HFFc6 (cell line): ENCODE measurements around the gene MOB1A. TPM values are rescaled to one million over a fixed set of nuclear protein-coding genes. Genes with fewer than 3 reads are reported as not detected.

Source experiments
- DNase-seq: peaks from one replicate; pipeline ENCODE4 v3.0.0-alpha.2; 2018
- H3K27ac Mint-ChIP-seq: 2 replicates; pipeline ENCODE4 v1.8.0; 2020; ENCODE audit warnings: mild to moderate bottlenecking, mixed read lengths
- H3K27me3 Mint-ChIP-seq: 2 replicates; pipeline ENCODE4 v1.8.0; 2021; ENCODE audit warnings: mild to moderate bottlenecking, moderate library complexity, mixed read lengths; ENCODE audit not compliant: insufficient read depth
- H3K36me3 Mint-ChIP-seq: 2 replicates; pipeline ENCODE4 v1.8.0; 2021; ENCODE audit warnings: low read depth, mixed read lengths
- H3K4me1 Mint-ChIP-seq: 2 replicates; pipeline ENCODE4 v1.8.0; 2020; ENCODE audit warnings: low read depth, mixed read lengths
- H3K4me3 Mint-ChIP-seq: 2 replicates; pipeline ENCODE4 v1.8.0; 2020; ENCODE audit warnings: mild to moderate bottlenecking, moderate library complexity, mixed read lengths
- H3K9me3 Mint-ChIP-seq: 2 replicates; pipeline ENCODE4 v1.8.0; 2020; ENCODE audit warnings: mild to moderate bottlenecking, mixed read lengths
- CTCF ChIP-seq: fragments of 200-600 bp; sonication (generic); IDR thresholded peaks from 2 replicates; pipeline ENCODE4 v1.5.0; 2021; ENCODE audit warnings: antibody characterized with exemption, mild to moderate bottlenecking
- long read RNA-seq: library from polyadenylated mRNA; unstranded; transcript quantifications from one replicate; pipeline ENCODE4 v2.0.0, GENCODE V29; 2019
- total RNA-seq, 6 experiments: library from RNA; stranded (reverse); fragmentation: NEBNext Ultra II Directional; extraction: Animal tissue kit (Norgen Biotek cat#: 25700); gene quantifications; 2 replicates in 1 of 6; 3 replicates in 5 of 6; pipeline ENCODE4 v1.2.3, GENCODE V29; 2021

MOB1A gene
- total RNA-seq: 100 to 1,000 TPM in 5 of 6 experiments, 10 to 100 TPM in 1; 95.4 to 121 (median 112) TPM
- long read RNA-seq, full-length matches to known transcripts: 80 of 124 reads
- long read RNA-seq, partial matches to known transcripts: 4 of 124 reads
- long read RNA-seq, other reads (novel, unspliced or antisense): 40 of 124 reads

DNA sequence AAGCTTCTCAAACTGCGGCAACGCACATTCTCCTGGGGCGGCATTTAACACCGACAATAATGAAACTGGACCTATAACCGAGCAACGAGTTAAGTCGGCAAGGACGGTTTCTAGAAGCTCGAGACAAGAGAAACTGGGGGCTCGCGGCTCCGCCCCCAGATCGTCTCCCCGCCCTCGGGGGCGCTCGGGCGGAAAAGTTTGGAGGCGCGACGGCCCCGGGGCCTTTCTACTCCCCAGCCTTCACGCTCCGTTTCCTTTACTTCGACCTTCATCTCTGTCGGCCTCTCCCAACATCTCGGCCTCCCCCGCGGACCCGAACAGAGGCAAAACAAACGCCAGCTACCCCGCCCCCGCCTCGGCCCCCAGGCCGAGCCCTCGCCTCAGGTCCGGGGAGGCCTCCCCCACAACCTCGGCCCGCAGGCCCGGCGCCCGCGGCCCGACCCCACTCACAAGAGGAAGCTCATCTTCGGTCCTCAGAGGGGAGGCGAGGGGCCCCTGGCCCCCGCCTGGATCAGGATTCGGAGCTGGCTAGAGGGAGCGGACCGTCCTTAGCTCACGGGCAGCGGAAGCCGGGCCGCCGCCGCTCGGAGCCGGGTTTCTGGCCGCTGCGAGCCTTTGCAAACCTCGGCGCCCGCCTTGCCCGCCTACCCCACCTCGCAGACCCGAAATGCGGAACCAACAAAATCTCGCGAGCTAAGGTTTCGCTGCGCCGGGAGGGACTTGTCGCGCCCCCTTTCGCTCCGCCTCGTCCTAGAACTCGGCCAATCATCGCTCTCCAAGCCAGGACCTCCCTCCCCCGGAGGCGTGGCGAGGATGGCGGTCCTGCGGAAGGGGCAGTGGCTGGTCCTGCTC, at the start of gene MOB1A:
TSS of gene MOB1A (minus strand) at position 669 of the 852 bp plus-strand sequence. CDS start at position 464, 205 bp downstream.
- H3K27me3 Mint-ChIP-seq: no peaks in the 10 kb centered on the region; the same call in 1 of the 2 replicates
- DNase-seq: peak; percentile 97
- peak within 1 kb of the TSS; percentile 85 for H3K27ac Mint-ChIP-seq
- peak within 1 kb of the TSS; percentile 94 for H3K4me3 Mint-ChIP-seq
- peaks cover 36% of the 10 kb centered on the region for H3K4me1 Mint-ChIP-seq
- H3K9me3 Mint-ChIP-seq: no peaks in the 10 kb centered on the region
- peaks cover 11% of the 10 kb centered on the region; the same call in 1 of the 2 replicates for H3K36me3 Mint-ChIP-seq
- TF ChIP-seq CTCF: no peak

- H3K4me3 Mint-ChIP-seq: no peak overlapping the region
- H3K27ac Mint-ChIP-seq: no peak overlapping the region
- no peak for DNase-seq
- H3K36me3 Mint-ChIP-seq: no peaks in the 10 kb centered on the region
- peaks cover 9% of the 10 kb centered on the region for H3K27me3 Mint-ChIP-seq
- no peaks in the 10 kb centered on the region for H3K9me3 Mint-ChIP-seq
- no peak for TF ChIP-seq CTCF
- peaks cover 10% of the 10 kb centered on the region for H3K4me1 Mint-ChIP-seq
Observed at GRCh38 chr2:74227646-74228045, 49.0 kb upstream of the MOB1A start.

DNA sequence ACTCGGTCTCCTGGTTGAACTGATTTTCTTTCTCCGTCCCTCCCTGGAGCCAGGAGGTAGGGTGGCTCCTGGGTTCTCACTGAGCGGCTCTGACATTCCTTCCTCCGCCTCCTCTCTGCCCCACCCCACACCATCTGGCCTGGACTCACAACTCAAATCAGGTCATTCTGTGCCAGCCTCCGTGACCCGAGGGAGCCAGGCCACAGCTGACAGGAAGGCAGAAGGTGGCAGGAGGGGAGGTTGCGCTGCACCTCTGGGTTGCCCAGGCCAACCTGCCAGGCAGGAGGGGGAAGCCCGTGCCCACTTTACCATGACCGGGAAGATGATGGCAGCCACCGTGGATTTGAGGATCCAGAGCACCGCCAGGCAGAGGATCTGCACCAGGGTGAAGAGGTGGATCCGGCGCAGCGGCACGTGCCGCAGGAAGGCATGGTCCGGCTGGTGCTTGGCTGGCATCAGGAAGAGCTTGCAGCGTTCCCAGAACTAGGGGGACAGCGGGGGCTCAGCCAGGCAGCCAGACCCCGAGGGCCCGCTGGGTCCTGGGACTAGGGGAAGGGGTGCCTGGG, 48.1 kb upstream of the MOB1A start:
- Mint-ChIP-seq H3K27ac (no peak overlapping the region), H3K4me1 (peaks cover 10% of the 10 kb centered on the region), H3K27me3 (peaks cover 9% of the 10 kb centered on the region), H3K4me3 (no peak overlapping the region), H3K36me3 (no peaks in the 10 kb centered on the region), H3K9me3 (no peaks in the 10 kb centered on the region)
- TF ChIP-seq CTCF: no peak
- no peak for DNase-seq

DNA sequence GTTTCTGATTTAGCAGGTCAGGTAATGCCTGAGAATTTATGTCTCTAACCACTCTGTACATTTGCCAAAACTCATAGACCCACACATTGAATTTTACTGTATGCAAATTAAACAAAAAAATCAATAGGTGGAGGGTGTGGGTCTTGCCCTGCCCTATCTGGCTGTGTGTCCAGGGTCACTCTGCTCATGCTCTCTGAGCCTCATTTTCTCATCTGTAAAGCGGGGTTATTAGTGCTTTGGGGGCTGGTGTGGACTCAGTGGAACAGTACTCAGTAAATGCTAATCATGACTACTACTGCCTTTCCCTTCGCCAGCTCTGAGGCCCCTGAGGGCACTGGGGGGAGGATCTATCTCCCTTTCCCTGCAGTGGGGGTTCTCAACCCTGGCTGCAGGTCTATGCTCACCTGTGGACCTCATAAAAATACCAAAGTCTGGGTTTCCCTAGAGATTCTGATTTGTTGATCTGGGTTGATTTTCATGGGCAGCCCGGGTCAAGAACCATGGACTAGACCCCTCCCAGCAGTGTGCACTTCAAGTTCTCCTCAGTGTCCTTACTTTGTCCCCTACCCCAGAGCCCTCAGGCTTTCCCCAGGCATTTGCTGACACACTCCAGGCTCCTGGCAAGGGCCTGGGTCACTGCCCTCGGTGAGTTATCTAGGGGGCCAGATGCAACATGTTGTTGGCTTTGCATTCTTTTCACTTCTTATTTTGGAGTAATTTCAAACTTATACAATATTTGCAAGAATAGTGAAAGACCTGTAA, 47.2 kb upstream of the MOB1A start:
- Mint-ChIP-seq H3K4me3 (no peak overlapping the region), H3K36me3 (no peaks in the 10 kb centered on the region), H3K9me3 (no peaks in the 10 kb centered on the region), H3K4me1 (peaks cover 10% of the 10 kb centered on the region), H3K27ac (no peak overlapping the region), H3K27me3 (peaks cover 9% of the 10 kb centered on the region; the same call in 1 of the 2 replicates)
- no peak for DNase-seq
- TF ChIP-seq CTCF: no peak
